ENCODE results near the gene TOMM34.

DNA sequence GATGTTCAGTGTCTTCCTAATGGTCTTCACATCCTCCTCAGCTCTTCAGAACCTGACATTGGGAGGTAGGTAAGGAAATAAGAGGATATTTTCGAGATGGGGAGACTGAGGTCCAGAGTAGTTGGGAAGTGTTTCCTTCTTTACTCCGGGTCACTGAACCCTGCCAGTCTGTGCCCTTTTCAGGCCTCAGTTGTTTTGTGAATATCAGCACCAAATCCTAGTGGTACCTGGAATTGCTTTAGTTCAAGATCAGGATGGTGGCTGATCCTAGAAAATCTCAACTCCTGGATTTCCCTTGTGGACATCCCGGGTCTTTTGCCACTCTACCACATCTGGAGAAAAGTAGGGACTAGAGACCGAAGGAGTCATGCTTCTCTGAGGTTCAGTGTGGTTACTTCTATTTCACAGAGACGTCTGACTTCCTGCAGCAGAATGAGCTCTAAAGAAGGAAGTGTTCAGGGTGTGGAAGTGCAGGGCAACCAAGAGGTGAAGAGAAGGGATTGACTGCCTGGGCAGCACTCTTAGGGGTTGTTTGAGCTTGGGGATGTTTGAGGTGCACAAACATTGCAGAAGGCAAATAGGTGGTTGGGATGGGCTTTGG is 7.1 kb upstream of the TOMM34 start:
- TF ChIP-seq CTCF (IDR thresholded peaks at IDR 0.05; ENCODE audit: low read depth, low read length) (no peak), POLR2A (IDR thresholded peaks at IDR 0.05; ENCODE audit: extremely low read depth, insufficient read length) (no peak), MAX (IDR thresholded peaks at IDR 0.05; ENCODE audit: low read depth, low read length) (peak; percentile 56; the same call in 1 of the 2 replicates)
